Sigmoid colon (tissue), 4 donors: ENCODE data around the gene B4GALT3.

Source experiments
- CTCF ChIP-seq, 4 experiments: fragments of 450-650 bp in 3 of 4; fragments of 200-600 bp in 1 of 4; IDR thresholded peaks; one replicate each; pipeline ENCODE4 v1.5.1; 2016 to 2019; ENCODE audit warnings: antibody characterized with exemption in 4 of 4, mild to moderate bottlenecking in 3 of 4, moderate library complexity in 2 of 4
- EP300 ChIP-seq, 4 donors: sonication (generic); formaldehyde crosslinking; IDR thresholded peaks; one replicate each; pipeline ENCODE4 v1.6.1; 2017; ENCODE audit warnings: antibody characterized with exemption in 4 of 4
- POLR2A ChIP-seq, 2 donors: fragments of 450-650 bp; IDR thresholded peaks; one replicate each; pipeline ENCODE4 v1.6.1; 2016; ENCODE audit warnings: antibody characterized with exemption in 2 of 2, mild to moderate bottlenecking in 2 of 2, moderate library complexity in 2 of 2
- POLR2AphosphoS5 ChIP-seq, 4 donors: sonication (generic); formaldehyde crosslinking; IDR thresholded peaks; one replicate each; pipeline ENCODE4 v1.6.1; 2017; ENCODE audit warnings: antibody characterized with exemption in 4 of 4

GRCh38 chr1:161176468-161177111 is 717 bp downstream of the B4GALT3 start:
- TF ChIP-seq CTCF (IDR thresholded peaks at IDR 0.05) (no peak), POLR2A (IDR thresholded peaks at IDR 0.05) (no peak), EP300 (IDR thresholded peaks at IDR 0.05) (no peak), POLR2AphosphoS5 (IDR thresholded peaks at IDR 0.05) (no peak)
